ENCODE data around the gene PLXDC1.
"Not testable (repeated sequence)": the region's sequence is repeated elsewhere in the genome, so short reads cannot be mapped to it uniquely, and the experiment has no call there.

PLXDC1 gene

DNA sequence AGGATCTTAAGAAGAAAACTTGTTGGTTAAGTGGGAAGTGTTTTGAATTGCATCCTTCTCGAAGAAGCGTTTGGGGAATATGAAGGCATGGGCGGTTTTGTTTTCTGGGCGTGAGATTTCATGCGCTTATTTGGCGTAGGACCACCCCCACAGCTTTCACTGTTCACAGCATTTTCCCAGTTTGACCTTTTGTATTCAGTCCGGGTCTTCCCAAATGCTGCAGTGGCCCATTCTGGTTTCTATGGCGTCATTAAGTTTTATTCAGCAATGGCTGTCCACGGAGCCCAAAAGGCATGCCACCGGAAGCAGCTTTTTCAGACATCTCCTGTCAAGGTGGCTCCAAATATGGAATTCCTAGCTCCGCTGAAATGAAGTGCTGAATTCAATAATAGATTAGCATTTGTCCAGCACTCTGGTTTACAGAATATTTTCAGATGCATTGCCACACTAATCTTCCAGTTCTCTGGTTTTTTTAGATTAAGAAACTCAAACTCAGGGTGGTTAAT is 93.7 kb downstream of the PLXDC1 start:
- DNase-seq: no peak

DNA sequence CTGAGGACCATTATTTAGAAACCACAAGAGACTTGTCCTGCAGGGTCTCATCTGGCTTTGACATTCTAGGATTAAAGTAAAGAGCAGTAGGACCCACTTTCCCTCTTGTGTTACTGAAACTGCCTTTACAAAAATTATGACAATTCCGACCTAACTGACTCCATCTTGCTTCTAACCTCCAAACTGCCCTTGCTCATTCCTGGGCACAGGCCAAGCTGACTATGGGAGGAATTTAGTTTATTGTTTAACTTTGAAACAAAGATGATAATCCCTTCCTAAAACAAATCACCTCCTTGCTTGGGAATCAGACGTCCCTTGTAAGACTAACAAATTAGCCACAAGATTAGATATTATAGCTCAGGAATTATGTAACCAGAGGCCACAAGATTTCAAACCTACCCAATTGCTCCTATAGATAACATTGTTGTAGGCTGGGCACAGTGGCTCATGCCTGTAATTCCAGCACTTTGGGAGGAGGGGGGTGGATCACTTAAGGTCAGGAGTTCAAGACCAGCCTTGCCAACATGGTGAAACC is 97.3 kb downstream of the PLXDC1 start:
- DNase-seq: no peak

DNA sequence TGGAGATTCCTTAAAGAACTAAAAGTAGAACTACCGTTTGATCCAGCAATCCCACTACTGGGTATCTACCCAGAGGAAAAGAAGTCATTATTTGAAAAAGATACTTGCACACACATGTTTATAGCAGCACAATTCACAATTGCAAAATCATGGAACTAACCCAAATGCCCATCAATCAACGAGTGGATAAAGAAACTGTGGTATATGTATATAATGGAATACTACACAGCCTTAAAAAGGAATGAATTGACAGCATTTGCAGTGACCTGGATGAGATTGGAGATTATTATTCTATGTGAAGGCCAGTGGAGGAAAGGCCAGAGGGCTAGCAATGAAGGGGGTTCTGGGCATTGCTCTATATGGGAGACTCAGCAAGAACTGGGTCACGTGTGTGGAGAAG is 99.0 kb downstream of the PLXDC1 start:
- DNase-seq: not testable (repeated sequence)

DNA sequence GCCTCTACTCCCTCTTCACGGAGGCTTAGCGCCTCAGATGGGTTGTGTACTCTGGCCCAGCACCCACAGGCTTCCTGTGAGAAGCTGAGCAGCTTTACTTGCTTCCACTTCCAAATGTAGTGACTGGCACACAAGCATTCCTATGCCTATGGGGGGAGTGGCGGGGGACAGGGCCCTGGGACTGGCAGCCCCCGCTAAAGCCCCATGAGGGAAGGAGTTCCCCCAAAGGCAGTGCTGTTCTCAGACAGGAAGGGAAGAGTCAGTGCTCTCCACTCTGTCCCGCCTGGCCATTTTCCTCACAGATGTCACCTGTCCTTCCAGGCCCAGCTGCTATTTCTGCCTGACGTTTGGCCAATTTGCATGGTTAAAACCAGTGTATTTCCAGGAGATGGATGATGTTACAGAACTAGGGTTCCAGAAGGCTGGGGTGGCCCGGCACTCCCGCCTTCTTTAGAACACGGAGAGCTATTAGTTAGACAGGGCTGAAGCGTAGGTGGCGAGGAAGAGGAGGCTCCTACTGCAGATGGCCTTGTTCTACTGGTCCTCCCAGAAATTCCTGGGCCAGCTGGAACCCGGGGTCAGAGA is 100.3 kb downstream of the PLXDC1 start:
- DNase-seq: no peak

DNA sequence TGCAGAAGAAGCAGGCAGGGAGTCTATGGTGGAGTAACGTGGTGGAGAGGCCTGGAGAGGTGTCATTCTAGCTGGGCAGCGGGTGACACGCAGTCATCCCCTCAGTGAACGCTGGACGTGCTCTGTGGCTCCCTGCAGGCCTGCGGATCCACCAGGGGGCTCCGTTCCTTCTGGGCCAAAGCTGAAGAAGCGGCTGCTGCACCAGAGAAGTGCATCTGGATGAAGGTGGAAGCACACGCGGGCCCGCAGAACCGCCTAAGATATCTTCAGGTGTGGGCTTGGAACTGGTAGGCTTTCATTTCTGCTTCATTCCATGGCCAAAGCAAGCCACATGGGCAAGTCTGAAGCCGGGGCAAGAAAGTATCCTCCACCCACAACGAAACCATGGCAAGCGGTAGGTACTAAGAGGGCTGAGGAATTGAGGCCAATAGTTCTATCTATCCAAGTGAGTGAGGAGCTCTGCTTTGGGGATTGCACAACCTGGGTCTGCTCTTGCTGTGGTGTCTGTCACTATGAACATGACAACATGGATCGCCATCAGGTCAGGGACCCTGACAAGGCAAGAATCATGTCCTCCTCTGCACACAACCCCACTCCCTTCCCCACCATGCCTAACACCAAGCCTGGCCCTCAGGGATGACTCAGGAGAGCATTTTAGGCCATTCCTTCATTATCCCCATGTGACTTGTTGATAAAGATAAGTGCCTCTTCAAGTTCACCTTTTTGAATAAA is 105.3 kb downstream of the PLXDC1 start:
- DNase-seq: peak; percentile 60

DNA sequence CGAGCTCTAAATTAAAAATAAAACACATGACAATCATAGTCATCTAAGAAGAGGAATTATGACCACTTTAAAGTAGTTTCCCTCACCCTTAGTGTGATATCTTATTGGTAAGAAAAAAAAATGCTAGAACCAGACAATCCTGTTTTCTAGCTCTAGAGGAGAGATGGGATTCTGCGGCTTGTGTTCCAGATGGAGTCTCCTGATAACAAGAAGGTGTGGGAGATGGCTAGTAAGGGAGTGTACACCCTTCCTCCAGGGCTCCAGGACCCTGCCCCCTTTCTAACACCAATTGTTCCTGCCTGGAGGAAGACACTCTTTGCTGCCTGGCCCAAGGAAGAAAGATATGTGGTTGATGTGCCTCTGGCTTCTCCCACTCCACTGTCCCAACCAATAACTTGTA is 115.4 kb downstream of the PLXDC1 start:
- no peak for DNase-seq

DNA sequence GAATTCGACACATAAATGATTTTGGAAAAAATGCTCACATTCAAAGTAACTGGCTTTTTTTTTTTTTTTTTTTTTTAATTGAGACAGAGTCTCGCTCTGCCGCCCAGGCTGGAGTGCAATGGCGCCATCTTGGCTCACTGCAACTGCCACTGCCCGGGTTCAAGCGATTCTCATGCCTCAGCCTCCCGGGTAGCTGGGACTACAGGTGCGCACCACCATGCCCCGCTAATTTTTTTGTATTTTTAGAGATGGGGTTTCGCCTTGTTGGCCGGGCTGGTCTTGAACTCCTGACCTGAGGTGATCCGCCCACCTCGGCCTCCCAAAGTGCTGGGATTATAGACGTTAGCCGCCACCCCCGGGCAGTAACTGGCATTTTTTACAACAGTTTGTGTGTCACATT is 115.9 kb downstream of the PLXDC1 start:
- not testable (repeated sequence) for DNase-seq

DNA sequence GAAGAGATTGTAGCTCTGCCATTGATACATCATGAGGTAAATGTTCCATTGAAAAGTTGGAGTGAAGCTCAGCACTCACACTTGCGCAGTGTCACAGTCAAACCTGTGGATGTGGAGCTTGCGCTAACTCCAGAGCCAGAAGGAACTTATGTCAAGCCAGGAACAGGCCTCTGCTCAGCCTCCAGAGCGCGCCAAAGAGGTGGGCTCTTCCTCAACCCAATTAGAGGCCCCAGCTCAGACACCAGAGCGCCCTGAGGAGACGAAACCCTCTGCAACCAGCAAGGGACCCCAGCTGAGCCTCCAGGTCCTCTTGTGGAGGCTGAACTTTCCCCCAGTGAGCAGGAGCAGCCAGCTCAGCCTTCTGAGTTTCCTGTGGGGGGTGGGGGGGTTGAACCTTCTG is 122.7 kb downstream of the PLXDC1 start:
- DNase-seq: no peak

DNA sequence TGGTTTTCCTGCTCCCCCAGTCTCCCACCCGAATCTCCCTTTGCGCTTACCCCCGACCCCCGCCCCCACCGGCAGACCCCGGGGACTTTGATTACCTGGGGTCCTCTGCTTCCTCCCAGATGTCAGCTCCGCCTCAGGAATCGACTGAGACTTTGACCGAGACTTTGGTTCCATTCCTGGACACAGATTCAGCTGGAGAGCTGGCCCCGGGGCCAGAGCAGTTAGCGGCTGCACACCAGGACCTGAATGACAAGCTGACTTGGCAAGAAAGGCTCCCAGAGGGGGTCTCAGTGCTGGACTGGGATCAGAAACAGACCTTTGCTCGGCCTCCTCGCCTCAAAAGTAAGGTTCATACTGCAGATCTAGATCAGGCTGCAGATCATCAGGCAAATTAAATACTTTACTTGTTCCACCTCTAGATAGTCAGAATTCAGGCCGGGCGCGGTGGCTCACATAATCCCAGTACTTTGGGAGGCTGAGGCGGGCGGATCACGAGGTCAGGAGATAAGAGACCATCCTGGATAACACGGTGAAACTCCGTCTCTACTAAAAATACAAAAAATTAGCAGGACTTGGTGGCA is 123.9 kb downstream of the PLXDC1 start:
- no peak for DNase-seq

DNA sequence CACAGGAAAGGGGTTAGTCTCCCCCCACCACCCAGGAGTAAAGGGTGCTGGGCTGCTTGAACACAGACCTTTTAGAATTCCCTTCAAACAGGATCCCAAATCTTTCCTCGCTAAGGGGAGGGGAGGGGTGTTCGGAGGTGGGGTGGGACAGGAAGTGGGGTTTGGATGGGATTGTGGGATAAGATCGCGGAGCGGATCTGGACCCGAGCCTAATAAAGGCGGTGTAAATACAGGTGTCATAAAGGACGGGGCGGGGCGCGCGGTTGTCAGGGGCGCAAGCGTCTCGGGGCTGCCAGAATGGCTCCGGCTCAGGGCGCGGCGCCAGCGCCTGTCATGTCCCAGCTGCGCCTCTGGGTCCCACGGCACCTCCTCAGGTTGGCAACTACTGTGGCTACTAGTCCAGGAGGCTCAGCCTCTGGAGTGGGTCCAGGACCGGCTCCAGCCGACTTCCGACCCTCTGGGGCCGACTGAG is 124.4 kb downstream of the PLXDC1 start:
- peak; percentile 85 for DNase-seq

DNA sequence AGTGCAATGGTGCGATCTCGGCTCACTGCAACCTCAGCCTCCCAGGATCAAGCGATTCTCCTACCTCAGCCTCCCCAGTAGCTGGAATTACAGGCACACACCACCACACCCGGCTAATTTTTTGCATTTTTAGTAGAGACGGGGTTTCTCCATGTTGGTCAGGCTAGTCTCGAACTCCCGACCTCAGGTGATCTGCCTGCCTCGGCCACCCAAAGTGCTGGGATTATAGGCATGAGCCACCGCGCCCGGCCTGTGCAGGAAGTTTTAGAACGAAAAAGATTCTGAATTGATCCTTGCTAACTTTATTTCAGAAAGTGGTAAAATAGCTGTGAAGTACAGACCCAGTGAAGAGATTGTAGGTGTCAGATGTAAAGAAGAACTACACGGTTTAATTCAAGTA is 125.1 kb downstream of the PLXDC1 start:
- DNase-seq: not testable (repeated sequence)

DNA sequence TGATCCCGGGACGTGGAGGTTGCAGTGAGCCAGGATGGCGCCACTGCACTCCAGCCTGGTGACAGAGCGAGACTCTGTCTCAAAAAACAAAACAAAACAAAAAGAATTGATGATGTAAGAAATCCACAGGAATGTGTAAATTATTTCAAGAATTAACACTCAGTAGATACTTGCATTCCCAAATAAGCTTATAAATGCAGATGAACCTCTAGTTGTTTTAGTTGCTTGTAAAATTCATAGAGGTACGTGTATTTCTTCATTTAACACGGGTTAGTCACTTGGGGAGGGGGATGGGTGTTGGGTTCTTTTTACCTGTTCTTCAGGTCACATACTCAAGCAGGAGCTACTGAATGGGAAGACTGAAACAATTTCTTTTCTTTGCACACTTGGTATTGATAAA is 128.5 kb downstream of the PLXDC1 start:
- DNase-seq: no peak

DNA sequence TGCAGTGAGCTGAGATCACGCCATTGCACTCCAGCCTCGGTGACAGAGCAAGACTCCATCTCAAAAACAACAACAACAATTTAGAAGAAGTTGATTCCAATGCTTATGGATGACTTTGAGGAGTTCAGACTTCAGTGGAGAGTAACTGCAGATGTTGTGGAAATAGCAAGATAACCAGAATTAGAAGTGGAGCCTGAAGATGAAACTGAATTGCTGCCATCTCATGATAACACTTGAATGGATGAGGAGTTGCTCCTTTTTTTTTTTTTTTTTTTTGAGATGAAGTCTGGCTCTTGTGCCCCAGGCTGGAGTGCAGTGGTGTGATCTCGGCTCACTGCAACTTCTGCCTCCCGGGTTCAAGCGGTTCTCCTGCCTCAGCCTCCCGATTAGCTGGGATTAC is 131.4 kb downstream of the PLXDC1 start:
- not testable (repeated sequence) for DNase-seq

DNA sequence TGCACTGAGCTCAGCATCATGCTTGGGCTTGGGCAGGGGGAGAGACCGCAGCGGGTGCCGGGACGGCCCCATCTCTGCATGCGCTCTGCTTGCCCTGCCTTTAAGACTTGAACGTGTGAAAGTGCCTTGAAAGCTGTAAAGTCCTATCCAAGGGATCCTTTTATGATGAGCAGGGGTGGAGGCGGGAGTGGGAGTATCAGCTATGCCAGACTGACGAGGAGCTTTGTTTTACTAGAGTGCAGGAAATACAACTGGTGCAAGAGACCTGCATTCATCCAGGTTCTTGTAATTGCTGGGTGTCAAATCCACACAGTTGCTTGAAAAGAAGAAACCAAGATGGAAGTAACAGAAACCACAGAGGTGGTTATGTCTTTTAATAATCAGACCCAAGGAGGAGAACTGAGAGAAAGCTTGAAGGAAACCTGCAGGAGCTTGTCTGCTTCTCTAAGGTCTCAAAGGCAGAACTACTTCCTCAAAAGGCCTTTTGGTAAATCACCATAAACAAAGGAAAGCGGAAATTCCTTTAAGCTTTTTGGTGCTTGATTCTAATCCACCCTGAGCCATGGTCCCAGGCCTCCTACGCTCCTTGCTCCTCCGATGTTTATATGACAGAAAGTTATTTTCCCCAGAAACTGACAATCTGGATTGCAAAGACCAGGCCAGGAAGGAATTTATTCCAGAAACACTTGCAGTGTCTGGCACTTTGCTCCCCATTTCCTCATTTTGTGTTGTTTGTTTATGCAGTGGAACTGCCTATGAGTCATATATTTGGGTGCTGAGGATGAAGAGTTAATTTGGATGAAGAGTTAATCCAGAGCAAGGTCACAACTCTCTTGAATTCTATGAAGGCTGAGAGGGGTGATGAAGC is 132.9 kb downstream of the PLXDC1 start:
- peak; percentile 41 for DNase-seq

DNA sequence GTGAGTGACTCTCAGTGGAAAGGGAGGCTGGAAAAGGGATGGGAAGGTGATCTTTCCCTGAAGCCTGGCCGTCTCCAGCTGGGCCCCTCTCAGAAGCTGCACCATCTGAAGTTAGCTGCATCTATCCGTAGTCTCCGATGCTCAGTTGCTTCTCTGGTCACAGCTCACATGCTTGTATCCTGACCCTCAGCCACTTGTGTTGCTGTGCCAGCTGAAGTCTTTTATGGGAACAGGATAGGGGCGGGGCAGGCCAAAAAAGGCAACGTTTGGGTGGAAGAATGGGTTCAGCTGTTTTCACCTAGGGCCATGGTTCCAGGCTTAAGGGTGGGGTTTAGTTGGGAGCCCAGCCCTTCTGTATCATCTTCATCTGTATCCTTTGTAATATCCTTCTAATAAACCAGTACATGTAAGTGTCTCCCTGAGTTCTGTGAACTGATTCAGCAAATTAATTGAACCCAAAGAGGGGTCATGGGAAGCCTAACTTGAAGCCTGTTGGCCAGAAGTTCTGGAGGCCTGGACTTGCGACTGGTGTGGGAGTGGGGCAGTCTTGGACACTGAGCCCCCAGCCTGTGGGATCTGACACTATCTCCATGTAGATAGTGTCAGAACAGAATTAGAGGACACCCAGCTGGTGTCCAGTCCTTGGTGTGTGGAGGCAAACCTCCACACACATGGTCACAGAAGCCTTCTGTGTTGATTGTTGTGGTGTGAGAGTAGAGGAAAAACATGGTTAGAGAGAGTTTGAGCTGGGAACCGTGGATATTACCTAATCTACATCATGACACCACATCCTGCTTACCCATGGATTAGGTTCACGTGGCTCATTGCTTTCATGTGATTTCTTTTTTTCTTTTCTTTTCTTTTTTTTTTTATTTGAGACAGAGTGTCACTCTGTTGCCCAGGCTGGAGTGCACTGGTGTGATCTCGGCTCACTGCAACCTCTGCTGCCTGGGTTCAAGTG is 135.0 kb downstream of the PLXDC1 start:
- no peak for DNase-seq

DNA sequence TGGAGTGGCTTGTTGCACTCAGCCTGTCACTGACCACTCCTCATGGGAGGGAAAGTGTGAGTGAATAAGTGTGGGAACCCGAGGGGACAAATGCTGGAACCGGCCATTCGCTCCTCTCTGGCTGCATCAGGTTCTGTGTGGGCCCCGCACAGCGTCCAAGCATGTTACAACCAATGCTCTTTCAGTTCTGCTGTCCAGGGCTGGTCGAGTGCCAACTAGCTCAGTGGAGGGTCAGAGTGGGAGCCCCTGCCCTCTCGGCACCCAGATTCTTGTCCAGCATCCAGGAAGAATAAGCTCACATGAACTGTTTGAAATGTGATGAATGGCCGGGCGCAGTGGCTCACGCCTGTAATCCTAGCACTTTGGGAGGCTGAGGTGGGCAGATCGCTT is 135.9 kb downstream of the PLXDC1 start:
- DNase-seq: no peak

DNA sequence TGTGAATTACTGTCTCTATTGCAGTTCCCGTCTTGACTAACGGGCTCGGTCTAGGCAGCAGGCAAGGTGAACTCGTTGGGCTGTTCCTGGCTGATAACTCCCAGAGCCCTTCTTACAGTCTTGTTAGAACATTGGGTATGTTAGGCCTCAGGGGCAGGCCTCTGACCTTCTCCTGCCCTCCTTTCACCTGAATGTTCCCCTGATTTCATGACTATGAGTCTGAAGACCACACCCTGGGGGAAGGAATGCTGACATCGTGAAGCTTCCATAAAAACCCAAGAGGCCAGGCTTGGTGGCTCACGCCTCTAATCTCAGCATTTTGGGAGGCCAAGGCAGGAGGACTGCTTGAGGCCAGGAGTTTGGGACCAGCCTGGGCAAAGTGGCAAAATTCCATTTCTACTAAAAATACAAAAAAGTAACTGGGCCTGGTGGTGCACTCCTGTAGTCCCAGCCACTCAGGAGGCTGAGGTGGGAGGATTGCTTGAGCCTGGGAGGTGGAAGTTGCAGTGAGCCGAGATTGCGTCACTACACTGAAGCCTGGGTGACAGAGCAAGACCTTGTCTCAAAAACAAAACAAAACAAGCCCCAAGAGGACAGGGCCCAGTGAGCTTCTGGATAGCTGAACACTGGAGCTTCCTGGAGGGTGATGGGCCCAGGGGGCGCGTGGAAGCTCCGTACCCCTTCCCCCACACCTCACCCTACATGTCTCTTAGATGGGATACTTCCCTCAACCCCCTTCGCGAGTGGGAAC is 136.5 kb downstream of the PLXDC1 start:
- no peak for DNase-seq

DNA sequence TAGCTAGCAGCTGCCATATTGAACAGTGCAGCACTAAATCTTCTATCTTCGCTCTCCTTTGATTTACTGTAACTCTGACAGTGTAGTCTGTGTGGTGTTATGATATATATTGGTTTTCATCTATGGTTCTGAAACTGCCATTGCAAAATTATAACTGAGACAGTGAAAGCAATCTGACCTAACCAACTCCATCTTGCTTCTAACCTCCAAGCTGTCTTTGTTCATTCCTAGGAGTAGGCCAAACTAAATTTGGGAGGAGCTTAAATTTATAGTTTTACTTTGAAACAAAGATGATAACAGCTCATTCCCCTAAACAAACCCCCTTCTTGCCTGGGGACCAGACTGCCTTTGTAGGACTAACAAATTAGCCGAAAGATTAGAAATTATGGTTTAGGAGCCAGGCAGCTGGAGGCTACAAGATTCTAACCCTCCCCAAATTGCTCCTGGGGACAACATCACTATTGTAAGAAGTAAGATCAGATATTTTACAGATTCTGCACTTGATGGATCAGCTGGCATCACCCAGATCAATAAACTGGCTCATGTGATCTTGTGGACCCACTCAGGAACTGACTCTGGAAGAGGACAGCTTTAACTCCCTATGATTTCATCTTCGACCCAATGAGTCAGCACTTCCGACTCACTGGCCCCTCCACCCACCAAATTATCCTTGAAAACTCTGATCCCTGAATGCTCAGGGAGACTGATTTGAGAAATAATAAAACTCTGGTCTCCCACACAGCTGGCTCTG is 137.2 kb downstream of the PLXDC1 start:
- no peak for DNase-seq

Data from RPMI8226 (cell line).